Left kidney (tissue), 2 donors: ENCODE data around the gene PTPN14. TPM values are rescaled to one million over a fixed set of nuclear protein-coding genes. Genes with fewer than 3 reads are reported as not detected.
"Not testable (repeated sequence)": the region's sequence is repeated elsewhere in the genome, so short reads cannot be mapped to it uniquely, and the experiment has no call there.

Experiments
- DNase-seq: peaks from one replicate; pipeline ENCODE4 v3.0.0-alpha.2; 2013
- polyA plus RNA-seq: library from polyadenylated mRNA; unstranded; fragments of 120-200 nt; gene quantifications from one replicate; pipeline ENCODE4 v1.2.1, GENCODE V29; 2013; ENCODE audit not compliant: insufficient read length

Gene PTPN14
- polyA plus RNA-seq, 1 donor = 44.4 TPM

- no peak for DNase-seq
Observed at GRCh38 chr1:214401666-214402065, 149.7 kb downstream of the PTPN14 start.

GRCh38 chr1:214400131-214400530 is 151.3 kb downstream of the PTPN14 start:
- DNase-seq = no peak

- no peak for DNase-seq
Observed at GRCh38 chr1:214398490-214398889, 152.9 kb downstream of the PTPN14 start.

DNA sequence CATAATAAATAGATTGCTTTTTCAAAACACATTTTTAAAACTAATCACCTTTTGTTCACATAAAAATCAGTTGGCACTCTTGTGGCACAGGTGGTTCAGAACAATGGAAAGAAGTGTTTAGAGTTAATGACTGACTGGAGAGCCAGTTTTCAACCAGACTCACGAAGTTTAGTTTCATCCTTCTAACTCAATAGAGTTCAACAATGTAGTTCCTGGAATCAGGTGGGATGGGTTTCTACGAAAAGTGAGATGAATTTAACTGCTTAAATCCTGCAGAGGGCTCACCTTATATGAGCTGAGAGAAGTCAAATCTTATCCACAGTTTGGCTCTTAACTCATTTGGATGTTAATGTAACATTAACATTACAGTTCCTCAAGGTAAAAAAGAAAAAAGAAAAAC is 153.9 kb downstream of the PTPN14 start:
- peak; percentile 30 for DNase-seq

GRCh38 chr1:214396330-214396729 is 155.1 kb downstream of the PTPN14 start:
- no peak for DNase-seq

DNA sequence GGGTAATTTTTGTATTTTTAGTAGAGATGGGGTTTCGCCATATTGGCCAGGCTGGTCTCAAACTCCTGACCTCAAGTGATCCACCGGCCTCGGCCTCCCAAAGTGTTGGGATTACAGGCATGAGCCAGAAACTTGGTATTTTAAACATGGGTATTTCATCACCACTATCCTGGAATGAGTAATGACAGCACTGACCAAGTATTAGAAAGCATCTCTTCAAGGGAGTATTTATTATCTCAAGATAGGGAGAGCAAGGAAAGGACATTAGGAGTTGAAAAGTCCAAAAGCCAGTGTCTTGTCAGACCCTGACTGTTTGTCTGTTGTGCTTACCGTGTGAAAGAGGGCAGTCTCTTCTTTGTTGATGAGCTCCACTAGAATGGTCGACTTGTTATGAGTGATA is 156.8 kb downstream of the PTPN14 start:
- DNase-seq = not testable (repeated sequence)

DNA sequence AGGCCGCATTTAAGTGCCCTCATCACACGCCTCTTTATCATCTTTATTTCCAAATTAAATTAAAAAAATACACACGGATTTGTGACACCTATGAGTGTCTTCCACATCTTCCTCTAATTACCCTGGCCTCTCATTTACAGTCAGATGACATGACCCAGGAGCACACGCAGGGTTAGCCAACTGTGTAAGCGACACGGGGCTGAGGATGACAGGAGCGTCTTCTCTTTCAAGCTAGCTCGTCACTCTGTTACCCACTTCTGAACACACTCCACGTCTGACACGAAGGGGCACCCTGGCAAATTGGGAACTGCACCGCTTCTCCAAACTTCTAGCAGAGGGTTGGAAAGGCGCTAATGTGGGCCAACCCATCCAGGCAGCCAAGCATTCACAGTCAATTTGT is 158.3 kb downstream of the PTPN14 start:
- DNase-seq = no peak

- no peak for DNase-seq
Observed at GRCh38 chr1:214391873-214392645, 159.3 kb downstream of the PTPN14 start.

GRCh38 chr1:214389734-214390133 is 161.7 kb downstream of the PTPN14 start:
- no peak for DNase-seq

GRCh38 chr1:214386747-214387146 is 164.7 kb downstream of the PTPN14 start:
- DNase-seq = no peak

DNA sequence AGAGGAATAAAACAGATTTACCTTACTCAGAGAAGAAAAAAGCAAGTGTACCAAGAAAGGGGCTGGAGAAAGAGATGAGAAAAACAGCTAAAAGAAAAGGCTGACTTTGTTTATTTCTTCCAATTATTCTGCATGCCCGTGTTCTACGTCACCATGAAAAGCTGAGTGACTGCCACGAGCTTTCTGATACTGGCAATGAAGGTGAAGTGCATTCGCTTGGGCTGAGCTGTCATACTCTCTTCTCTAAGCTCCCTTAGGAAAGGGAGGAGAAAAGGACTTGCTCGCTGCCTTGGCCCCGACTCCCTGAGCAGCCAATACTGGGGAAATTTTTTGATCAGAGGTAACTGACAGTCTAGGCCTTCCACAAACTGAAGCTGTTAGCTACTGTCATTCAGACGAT is 165.1 kb downstream of the PTPN14 start:
- no peak for DNase-seq

- no peak for DNase-seq
Observed at GRCh38 chr1:214385428-214385827, 166.0 kb downstream of the PTPN14 start.

DNA sequence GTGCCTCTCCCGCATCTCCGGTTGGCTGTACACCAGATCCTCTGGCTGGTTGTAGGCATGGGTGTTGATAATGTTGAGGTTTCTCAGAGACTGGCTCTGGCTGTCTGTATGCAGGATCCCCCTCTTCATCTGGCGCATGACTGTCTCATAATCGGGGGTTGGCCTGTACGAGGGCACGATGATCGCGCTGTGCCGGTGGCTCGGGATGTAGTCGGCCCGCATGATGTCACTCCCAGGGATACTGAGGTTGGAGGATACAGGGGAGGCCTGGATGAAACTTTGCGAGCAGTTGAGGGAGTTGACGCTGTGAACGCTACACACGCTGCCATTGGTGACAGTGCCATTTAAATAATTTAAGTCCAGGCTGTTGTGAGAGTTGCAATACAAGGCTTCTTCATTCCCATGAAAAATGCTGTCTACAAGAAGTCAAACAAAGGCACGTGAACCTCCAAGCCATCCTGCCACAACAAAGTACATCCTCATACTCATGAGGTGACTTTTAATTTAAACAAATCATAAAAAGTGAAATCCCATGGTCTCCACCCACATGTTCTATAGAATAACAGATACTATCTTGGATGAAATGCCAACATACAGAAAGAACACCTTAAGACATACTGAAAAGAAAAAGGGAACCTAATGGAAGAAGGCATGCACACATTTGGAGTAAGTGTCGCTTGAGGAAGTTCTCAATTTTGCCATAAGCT is 166.9 kb downstream of the PTPN14 start:
- DNase-seq = no peak

DNA sequence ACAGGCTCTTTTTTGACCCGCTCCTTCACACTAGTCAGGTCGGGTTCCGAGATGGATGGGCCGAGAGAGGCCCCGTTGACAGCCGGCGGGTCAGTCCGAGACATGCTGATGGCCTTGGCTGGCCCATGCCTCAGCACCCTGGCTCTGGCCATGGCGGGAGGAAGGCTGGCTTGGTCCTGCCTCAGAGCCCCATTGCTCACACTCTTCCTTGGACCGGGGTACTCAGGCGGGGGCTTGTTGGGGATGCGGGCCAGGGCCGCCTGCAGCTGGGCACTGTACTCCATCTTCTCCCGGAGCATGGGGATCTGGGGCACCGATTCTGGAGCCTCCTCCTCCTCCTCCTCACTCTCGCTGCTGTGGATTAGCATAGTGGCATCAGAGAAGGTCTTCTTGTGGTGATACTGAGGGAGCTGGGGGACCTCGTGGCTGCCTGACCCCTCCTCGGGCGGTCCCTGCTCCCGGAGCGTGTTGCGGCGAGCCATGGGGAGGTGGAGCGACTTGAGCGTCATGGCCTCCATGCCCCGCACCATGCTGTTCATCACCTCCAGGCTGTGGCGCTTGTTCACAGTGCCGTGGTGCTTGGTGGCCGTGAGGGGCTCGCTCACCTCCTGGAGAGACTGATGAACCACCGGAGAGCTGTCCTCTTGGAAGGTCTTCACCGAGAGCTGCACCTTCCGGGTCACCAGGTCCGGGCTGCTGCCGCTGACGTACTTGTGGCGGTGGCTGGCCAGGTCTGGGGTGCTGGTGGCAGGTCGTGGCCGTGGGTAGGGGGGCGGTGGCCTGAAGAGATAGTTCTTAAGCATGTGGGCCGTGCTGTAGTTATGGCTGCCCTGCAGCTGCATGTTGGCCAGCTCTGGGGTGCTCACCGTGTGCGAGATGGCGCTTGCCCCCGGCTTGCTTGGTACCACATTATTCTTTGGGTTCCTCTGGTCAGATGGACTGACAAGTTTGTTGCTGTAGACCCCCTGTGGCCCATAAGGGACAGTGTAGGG is 167.7 kb downstream of the PTPN14 start:
- no peak for DNase-seq

DNA sequence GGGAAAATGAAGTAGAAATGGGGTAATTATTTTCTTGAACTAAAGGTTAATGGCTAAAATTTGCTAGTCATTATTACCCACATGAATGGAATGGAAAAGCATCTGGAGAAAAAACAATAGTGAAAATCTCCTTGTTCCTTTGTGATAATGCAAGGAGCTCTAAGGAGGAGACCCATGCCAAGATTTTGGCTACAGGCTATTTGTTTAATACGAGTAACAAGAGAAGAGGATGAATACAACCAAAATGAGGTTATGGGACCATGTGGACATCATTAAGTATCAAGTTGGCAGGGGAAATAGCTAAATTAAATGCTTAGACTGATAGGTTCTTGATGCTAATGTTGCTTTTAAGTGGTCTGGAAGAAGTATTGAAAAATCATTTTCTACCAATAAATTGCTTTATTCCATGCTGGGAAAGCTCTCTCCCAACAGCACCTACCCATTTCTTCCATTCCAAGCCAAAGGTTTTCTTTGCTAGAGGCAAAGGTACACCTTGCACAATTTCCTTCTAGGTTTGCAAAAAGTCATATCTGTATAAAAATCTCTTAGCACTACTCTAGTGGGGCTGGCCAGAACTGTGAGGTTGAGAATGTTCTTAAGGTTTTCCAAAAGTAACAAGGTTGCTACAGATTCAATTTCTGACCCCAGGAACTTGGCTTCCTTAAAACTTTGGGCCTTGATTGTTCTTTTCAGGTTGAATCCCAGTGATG is 170.3 kb downstream of the PTPN14 start:
- DNase-seq = no peak

DNA sequence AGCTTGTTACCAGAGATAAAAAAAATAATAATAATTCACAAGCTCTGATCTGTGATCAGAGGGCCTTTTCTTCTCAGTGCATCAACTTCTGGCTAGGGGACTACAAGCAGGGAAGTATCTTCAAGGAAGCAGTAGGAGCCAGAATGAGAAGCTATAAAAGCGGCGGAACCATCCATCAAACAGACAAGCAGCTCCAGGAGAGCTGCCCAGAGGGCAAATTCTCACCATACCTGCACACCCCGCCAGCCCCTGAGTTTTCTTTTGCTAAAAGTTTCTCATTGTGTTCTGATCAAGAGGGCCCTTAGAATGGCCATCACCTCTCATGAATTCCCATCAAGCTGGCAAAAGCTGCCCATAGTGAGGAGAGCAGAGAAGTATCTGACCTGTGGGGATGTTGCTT is 171.0 kb downstream of the PTPN14 start:
- DNase-seq = peak; percentile 52

- no peak for DNase-seq
Observed at GRCh38 chr1:214379236-214379970, 172.0 kb downstream of the PTPN14 start.

GRCh38 chr1:214378492-214378891 is 172.9 kb downstream of the PTPN14 start:
- DNase-seq = no peak

DNA sequence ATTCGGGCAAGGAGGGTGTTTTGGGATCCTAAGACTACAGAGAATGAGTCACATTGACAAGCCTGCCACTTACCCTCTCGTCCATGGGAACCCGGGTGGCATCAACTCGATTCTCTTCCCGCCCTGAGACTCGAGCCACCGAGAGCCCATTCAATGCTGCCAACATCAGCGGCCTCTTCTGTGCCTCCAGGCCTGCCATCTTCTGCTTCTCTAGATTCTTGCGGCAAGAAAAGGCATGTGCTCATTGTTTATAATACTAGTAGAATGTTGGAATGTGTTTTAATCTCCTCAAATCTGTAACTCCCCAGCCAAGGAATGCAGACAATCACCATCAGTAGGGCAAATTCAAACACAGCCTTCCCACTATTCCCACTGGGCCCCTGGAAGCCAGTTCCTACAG is 173.5 kb downstream of the PTPN14 start:
- DNase-seq = no peak

DNA sequence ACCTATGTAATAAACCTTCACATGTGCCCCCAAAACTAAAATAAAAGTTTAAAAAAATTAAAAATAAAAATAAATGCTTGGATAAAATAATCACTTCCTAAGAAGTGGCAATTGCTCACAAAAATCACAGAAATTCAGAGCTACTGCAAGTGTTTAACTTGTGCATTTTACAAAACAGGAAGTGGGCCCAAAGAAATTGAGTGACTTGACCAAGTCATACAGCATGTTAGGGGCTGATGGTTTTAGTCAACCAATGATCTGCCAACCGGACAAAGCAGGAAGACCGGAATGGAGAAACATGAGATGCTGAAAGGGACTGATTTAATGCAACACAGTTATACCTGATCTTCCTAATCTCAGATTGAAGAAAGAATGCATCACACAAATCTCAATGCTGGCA is 173.9 kb downstream of the PTPN14 start:
- no peak for DNase-seq

- no peak for DNase-seq
Observed at GRCh38 chr1:214372092-214372491, 179.3 kb downstream of the PTPN14 start.
